Right atrium auricular region (tissue), 2 donors: ENCODE results near the gene AKT1. TPM values are rescaled to one million over a fixed set of nuclear protein-coding genes. Genes with fewer than 3 reads are reported as not detected.

Experiments
- DNase-seq: peaks from one replicate; pipeline ENCODE4 v3.0.0-alpha.2; 2019; ENCODE audit warnings: low spot score
- H3K27ac ChIP-seq, 2 donors: fragments of 200-600 bp; sonication (generic); 1 replicate in 1 of 2; 2 replicates in 1 of 2; pipeline ENCODE4 v1.5.1; 2016 to 2019
- H3K27me3 ChIP-seq, 2 donors: fragments of 200-600 bp; sonication (generic); one replicate each; pipeline versions ENCODE4 v1.5.1 to v1.6.0; 2017 to 2019
- H3K36me3 ChIP-seq: fragments of 200-600 bp; sonication (generic); one replicate; pipeline ENCODE4 v1.5.1; 2016
- H3K4me1 ChIP-seq, 2 donors: fragments of 200-600 bp; sonication (generic); one replicate each; pipeline versions ENCODE4 v1.5.1 to v1.6.0; 2017 to 2019
- H3K4me3 ChIP-seq, 2 donors: fragments of 200-600 bp; sonication (generic); 1 replicate in 1 of 2; 2 replicates in 1 of 2; pipeline ENCODE4 v1.5.1; 2017 to 2019; ENCODE audit warnings: mild to moderate bottlenecking in 1 of 2, moderate library complexity in 1 of 2
- H3K9me3 ChIP-seq, 2 donors: fragments of 200-600 bp; sonication (generic); one replicate each; pipeline ENCODE4 v1.5.1; 2019
- total RNA-seq, 2 donors: library from RNA; depleted of rRNA; stranded (reverse); fragments of >200 nt; gene quantifications; one replicate each; pipeline ENCODE4 v1.1.0, GENCODE V29; 2016
- TF ChIP-seq, protein P1 (sequence below), 2 donors: fragments of 200-600 bp; sonication (generic); IDR thresholded peaks; one replicate each; pipeline ENCODE4 v1.5.1; 2019; ENCODE audit warnings: antibody characterized with exemption in 2 of 2

Gene AKT1
- total RNA-seq, 2 donors from 2014 or later, result 77.7 to 93.8 TPM

DNA sequence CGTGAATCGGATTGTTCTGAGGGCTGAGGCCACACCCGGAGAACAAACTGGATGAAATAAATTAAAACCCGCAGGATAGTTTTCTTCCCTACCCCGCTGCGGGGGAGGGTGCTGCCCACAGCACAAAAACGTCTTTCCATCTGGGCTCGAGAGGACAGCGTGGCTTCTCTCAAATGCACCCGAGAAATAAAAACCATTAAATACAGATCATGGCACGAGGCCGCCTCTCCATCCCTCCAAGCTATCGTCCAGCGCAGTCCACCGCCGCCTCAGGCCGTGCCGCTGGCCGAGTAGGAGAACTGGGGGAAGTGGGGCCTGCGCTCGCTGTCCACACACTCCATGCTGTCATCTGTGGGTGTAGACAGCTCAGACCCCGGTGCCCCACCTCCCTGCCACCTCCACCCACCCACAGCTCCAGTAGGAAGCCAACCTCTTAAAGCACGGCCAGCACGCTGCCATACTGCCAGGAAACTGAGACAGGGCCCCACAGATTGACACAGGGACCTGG lies 25.4 kb downstream of the AKT1 start:
- DNase-seq, result no peak

GRCh38 chr14:104769324-104770071 lies 26.1 kb downstream of the AKT1 start:
- DNase-seq, result no peak
- Histone ChIP-seq H3K36me3 (peaks cover 32% of the 10 kb centered on the region), H3K9me3 (peaks cover 0 to 7% of the 10 kb centered on the region in 2 donors), H3K27ac (no peak overlapping the region), H3K4me3 (no peak overlapping the region), H3K27me3 (no peaks in the 10 kb centered on the region), H3K4me1 (peaks cover 0 to 11% of the 10 kb centered on the region in 2 donors)
- TF ChIP-seq, protein P1, sequence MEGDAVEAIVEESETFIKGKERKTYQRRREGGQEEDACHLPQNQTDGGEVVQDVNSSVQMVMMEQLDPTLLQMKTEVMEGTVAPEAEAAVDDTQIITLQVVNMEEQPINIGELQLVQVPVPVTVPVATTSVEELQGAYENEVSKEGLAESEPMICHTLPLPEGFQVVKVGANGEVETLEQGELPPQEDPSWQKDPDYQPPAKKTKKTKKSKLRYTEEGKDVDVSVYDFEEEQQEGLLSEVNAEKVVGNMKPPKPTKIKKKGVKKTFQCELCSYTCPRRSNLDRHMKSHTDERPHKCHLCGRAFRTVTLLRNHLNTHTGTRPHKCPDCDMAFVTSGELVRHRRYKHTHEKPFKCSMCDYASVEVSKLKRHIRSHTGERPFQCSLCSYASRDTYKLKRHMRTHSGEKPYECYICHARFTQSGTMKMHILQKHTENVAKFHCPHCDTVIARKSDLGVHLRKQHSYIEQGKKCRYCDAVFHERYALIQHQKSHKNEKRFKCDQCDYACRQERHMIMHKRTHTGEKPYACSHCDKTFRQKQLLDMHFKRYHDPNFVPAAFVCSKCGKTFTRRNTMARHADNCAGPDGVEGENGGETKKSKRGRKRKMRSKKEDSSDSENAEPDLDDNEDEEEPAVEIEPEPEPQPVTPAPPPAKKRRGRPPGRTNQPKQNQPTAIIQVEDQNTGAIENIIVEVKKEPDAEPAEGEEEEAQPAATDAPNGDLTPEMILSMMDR (IDR thresholded peaks at IDR 0.05), result no peak

More for the DNA sequence above, 25.4 kb downstream of the AKT1 start:
- H3K4me1 ChIP-seq, result peaks cover 0 to 11% of the 10 kb centered on the region in 2 donors
- no peak overlapping the region for H3K27ac ChIP-seq
- TF ChIP-seq, protein P1 (IDR thresholded peaks at IDR 0.05), result no peak
- peaks cover 0 to 7% of the 10 kb centered on the region in 2 donors for H3K9me3 ChIP-seq
- H3K4me3 ChIP-seq, result no peak overlapping the region
- H3K36me3 ChIP-seq, result peaks cover 34% of the 10 kb centered on the region
- no peaks in the 10 kb centered on the region for H3K27me3 ChIP-seq

DNA sequence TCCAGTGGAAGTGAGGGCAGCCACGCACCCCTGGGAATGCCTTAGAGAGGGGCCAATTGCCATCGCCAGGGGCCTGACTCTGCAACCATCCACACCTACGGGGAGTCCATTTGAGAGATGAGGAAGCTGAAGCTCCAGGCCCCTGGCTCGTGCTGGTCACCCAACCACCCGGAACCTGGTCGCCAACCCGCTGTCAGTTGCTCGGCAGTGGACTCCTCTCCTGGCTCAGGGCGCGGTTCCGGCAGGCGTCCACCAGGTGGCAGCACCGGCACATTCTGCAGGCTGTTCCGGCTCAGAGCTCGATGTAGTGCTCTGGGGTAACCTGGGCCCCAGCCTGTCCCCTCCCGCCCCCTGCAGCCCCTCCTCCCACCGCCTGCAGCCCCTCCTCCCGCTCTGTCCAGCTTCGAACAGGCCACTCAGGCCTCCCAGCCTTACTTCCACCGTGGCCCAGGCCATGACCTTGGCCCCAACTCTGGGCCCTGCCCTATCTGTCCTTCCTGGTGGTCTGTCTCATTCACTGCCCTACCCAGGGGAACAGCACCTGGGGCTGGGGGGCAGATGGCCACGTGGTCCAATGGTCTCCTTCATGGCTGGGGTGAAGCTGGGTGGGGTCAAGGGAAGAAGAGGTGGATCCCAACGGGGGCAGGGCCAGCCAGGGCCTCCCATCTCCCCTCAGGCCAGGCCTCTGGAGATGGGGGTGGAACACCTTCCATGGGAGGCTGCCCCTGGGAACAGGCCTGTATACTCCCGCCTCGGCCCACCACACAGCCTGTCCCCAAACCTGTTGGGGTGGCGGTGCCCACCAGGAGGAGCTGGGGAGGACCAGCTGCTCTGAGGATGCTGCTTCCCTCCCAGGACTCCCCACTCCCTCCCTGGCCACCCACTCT lies 26.9 kb downstream of the AKT1 start:
- TF ChIP-seq, protein P1 (IDR thresholded peaks at IDR 0.05), result peak; percentile 96 to 98
- peak overlapping the region in 1 of 2 donors; percentile 1 for H3K27ac ChIP-seq

DNA sequence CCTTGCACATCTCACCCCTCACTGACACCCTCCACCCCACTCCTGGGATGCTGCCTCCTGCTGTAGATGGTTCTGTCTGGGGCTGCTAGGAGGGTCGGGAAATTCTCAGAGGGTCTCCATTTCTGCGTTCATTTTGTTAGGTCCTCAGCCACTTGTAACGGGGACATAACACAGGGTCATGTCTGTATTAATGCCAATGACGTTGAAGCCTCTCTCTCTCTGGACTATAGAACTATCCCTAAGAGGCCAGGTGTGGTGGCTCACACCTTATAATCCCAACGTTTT lies 28.0 kb downstream of the AKT1 start:
- TF ChIP-seq, protein P1 (IDR thresholded peaks at IDR 0.05), result no peak
- H3K9me3 ChIP-seq, result peaks cover 0 to 7% of the 10 kb centered on the region in 2 donors
- peaks cover 19% of the 10 kb centered on the region for H3K36me3 ChIP-seq
- H3K4me3 ChIP-seq, result no peak overlapping the region
- H3K27me3 ChIP-seq, result no peaks in the 10 kb centered on the region
- H3K4me1 ChIP-seq, result peaks cover 0 to 11% of the 10 kb centered on the region in 2 donors
- H3K27ac ChIP-seq, result no peak overlapping the region
- no peak for DNase-seq

More for the DNA sequence above, 26.9 kb downstream of the AKT1 start:
- Histone ChIP-seq H3K9me3 (peaks cover 0 to 7% of the 10 kb centered on the region in 2 donors), H3K4me1 (peaks cover 0 to 11% of the 10 kb centered on the region in 2 donors), H3K27me3 (no peaks in the 10 kb centered on the region), H3K4me3 (no peak overlapping the region), H3K36me3 (peaks cover 30% of the 10 kb centered on the region)
- DNase-seq, result peak; percentile 93

- TF ChIP-seq, protein P1 (IDR thresholded peaks at IDR 0.05), result no peak
- H3K4me1 ChIP-seq, result peaks cover 0 to 11% of the 10 kb centered on the region in 2 donors
- peaks cover 0 to 7% of the 10 kb centered on the region in 2 donors for H3K9me3 ChIP-seq
- peaks cover 17% of the 10 kb centered on the region for H3K36me3 ChIP-seq
- H3K27me3 ChIP-seq, result no peaks in the 10 kb centered on the region
- H3K4me3 ChIP-seq, result no peak overlapping the region
- no peak for DNase-seq
- no peak overlapping the region for H3K27ac ChIP-seq
These were observed 28.5 kb downstream of the AKT1 start for GRCh38 chr14:104766863-104767633.
